Ascending aorta (tissue), 2 donors: ENCODE data around the gene CFAP54. TPM values are rescaled to one million over a fixed set of nuclear protein-coding genes. Genes with fewer than 3 reads are reported as not detected.

ENCODE experiments used
- DNase-seq, 2 donors: peaks; one replicate each; pipeline ENCODE4 v3.0.0-alpha.2; 2019; ENCODE audit warnings: low spot score in 2 of 2
- H3K27ac ChIP-seq, 2 donors: fragments of 200-600 bp; sonication (generic); one replicate each; pipeline ENCODE4 v1.5.1; 2016 to 2017; ENCODE audit warnings: mild to moderate bottlenecking in 1 of 2
- H3K27me3 ChIP-seq: fragments of 200-600 bp; sonication (generic); one replicate; pipeline ENCODE4 v1.5.1; 2017
- H3K36me3 ChIP-seq, 2 donors: fragments of 200-600 bp; sonication (generic); one replicate each; pipeline ENCODE4 v1.5.1; 2016
- H3K4me1 ChIP-seq, 2 donors: fragments of 200-600 bp; sonication (generic); one replicate each; pipeline ENCODE4 v1.5.1; 2016 to 2017; ENCODE audit warnings: mild to moderate bottlenecking in 1 of 2
- H3K4me3 ChIP-seq, 2 donors: fragments of 200-600 bp; sonication (generic); one replicate each; pipeline ENCODE4 v1.5.1; 2016 to 2017; ENCODE audit warnings: mild to moderate bottlenecking in 1 of 2
- H3K9me3 ChIP-seq, 2 donors: fragments of 200-600 bp; sonication (generic); one replicate each; pipeline ENCODE4 v1.5.1; 2016
- CTCF ChIP-seq, 3 experiments: fragments of 200-600 bp in 2 of 3; fragments of 450-650 bp in 1 of 3; sonication (generic) in 2 of 3; IDR thresholded peaks; one replicate each; pipeline ENCODE4 v1.5.1; 2016 to 2019; ENCODE audit warnings: antibody characterized with exemption in 3 of 3, mild to moderate bottlenecking in 1 of 3, moderate library complexity in 1 of 3
- intact Hi-C: fragments of 100-400 bp; cut with DNase I; formaldehyde crosslinking; loops from one replicate; pipeline ENCODE4 v1.15.1; 2023
- total RNA-seq: library from RNA; depleted of rRNA; stranded (reverse); fragments of >200 nt; gene quantifications from one replicate; pipeline ENCODE4 v1.1.0, GENCODE V29; 2016

Gene CFAP54
- total RNA-seq, 1 donor from 2014 or later, result not detected

DNA sequence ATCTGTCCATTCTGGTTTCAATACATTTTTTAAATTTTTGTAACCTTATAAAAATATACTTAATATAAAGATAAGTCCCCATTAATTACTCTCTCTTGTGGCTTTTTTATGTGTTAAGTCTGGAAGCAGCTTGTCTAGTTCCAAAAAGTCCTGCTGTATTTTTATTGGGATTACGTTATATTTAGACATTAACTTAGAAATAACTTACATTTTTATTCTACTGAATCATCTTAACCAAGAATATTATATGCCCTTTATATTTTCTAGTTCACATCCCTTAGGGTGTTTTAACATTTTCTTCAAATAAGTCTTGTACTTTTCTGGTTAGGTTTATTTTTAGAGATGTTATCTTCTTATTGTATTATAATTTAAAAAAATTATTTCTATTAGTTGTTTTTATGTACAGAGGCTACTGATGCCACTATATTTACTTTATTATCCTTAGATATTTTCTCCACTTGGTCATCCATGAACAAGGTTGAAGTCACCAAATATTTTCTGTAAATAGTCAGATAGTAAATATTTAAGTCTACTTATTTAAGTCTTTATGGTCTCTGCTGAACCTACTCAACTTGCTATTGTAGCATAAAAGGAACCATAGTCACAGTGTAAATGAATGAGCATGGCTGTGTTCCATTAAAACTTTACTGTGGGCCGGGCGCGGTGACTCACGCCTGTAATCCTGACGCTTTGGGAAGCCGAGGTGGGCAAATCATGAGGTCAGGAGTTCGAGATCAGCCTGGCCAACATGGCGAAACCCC is 285.3 kb downstream of the CFAP54 start:
- no peaks in the 10 kb centered on the region for H3K9me3 ChIP-seq
- H3K27ac ChIP-seq, result no peak overlapping the region
- H3K27me3 ChIP-seq, result no peaks in the 10 kb centered on the region
- DNase-seq, result no peak
- no peaks in the 10 kb centered on the region for H3K36me3 ChIP-seq
- intact Hi-C loops, result no loop called here
- no peak overlapping the region for H3K4me3 ChIP-seq
- no peak for TF ChIP-seq CTCF (IDR thresholded peaks at IDR 0.05)
- no peaks in the 10 kb centered on the region for H3K4me1 ChIP-seq

DNA sequence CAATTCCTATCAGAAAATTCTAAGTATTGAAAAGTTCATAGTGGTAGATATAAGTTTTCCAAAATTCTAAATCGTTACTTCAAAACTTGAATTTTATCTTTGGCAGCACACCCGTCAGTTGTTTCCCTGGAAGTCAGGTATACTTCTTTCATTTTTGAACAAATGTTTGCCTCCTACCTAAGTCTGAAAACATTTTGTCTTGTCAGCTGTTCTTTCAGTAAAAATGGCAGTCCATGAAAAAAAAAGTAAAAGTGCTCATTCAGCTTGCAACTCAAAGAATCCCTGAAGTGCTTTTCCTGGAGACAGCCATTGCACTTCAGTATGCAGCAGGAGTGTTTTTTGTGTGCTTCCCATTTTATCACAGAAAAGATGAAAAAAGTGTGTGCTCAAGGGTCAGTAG is 287.5 kb downstream of the CFAP54 start:
- Histone ChIP-seq H3K36me3 (no peaks in the 10 kb centered on the region), H3K9me3 (no peaks in the 10 kb centered on the region), H3K4me3 (no peak overlapping the region), H3K4me1 (no peaks in the 10 kb centered on the region), H3K27ac (no peak overlapping the region), H3K27me3 (no peaks in the 10 kb centered on the region)
- no peak for DNase-seq
- no peak for TF ChIP-seq CTCF (IDR thresholded peaks at IDR 0.05)
- intact Hi-C loops, result no loop called here

DNA sequence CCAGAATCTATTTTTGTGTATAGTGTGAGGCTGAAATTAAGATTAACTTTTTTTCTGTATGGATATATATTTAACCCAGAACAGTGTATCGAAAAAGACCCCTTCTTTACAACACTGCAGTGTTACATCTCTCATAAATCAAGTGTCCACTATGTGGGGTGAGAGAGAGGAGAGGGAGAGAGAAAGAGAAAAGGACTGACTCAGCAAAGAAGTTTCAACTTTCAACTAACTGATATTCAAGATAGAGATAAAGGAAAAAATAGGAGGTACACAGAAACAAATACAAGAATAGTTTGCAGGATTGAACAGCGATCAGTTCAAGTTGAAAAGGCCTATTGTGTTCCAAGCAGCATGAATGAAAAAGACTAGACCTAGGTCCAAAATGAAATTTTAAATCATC is 291.0 kb downstream of the CFAP54 start:
- DNase-seq, result no peak
- TF ChIP-seq CTCF (IDR thresholded peaks at IDR 0.05), result no peak
- intact Hi-C loops, result no loop called here
- Histone ChIP-seq H3K9me3 (no peaks in the 10 kb centered on the region), H3K4me1 (no peaks in the 10 kb centered on the region), H3K36me3 (no peaks in the 10 kb centered on the region), H3K27ac (no peak overlapping the region), H3K27me3 (no peaks in the 10 kb centered on the region), H3K4me3 (no peak overlapping the region)

- Histone ChIP-seq H3K4me1 (no peaks in the 10 kb centered on the region), H3K36me3 (no peaks in the 10 kb centered on the region), H3K27ac (no peak overlapping the region), H3K4me3 (no peak overlapping the region), H3K9me3 (no peaks in the 10 kb centered on the region), H3K27me3 (no peaks in the 10 kb centered on the region)
- intact Hi-C loops, result no loop called here
- TF ChIP-seq CTCF (IDR thresholded peaks at IDR 0.05), result no peak
- no peak for DNase-seq
Measured at GRCh38 chr12:96786791-96787190, 297.4 kb downstream of the CFAP54 start.

DNA sequence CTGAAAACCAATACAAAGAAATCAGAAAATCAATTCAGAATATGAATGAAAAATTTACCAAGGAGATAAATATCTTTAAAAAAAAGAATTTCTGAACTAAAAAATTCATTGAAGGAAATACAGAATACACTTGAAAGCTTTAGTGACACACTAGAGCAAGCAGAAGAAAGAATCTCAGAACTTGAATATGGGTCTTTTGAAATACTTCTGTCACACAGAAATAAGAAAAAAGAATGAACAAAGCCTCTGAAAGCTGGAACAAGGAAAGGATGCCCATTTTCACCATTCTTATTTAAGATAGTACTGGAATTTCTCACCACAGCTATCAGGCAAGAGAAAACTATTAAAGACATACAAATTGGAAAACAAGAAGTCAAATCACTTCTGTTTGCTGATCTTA is 314.6 kb downstream of the CFAP54 start:
- DNase-seq, result no peak
- Histone ChIP-seq H3K4me3 (no peak overlapping the region), H3K4me1 (no peaks in the 10 kb centered on the region), H3K27ac (no peak overlapping the region), H3K9me3 (peaks cover 4 to 5% of the 10 kb centered on the region in 2 donors), H3K27me3 (no peaks in the 10 kb centered on the region), H3K36me3 (no peaks in the 10 kb centered on the region)
- no peak for TF ChIP-seq CTCF (IDR thresholded peaks at IDR 0.05)
- intact Hi-C loops, result no loop called here

DNA sequence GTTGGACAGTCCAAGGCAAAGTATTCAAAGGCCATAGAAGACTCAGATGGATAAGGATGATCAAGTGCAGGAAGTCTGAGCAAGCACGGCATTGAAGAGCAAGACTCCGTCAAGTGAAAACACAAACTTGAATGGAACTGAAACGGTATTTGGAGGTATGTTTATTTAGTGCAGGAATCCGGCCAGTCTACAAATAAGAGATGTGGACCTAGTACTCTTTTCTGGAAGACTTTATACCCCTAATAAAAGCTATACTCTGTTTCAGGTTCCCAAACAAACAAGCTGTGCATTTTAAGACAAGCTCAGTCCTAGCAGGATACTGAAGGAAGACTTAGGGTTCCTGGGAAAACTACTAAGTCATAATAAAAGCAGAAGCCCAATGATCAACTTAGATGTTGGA is 316.9 kb downstream of the CFAP54 start:
- TF ChIP-seq CTCF (IDR thresholded peaks at IDR 0.05), result no peak
- H3K4me3 ChIP-seq, result no peak overlapping the region
- no peak for DNase-seq
- H3K36me3 ChIP-seq, result no peaks in the 10 kb centered on the region
- no peaks in the 10 kb centered on the region for H3K27me3 ChIP-seq
- no peaks in the 10 kb centered on the region for H3K4me1 ChIP-seq
- peaks cover 4 to 8% of the 10 kb centered on the region in 2 donors for H3K9me3 ChIP-seq
- no peak overlapping the region for H3K27ac ChIP-seq
- intact Hi-C loops, result no loop called here
